HepG2 (cell line): Measurements from ENCODE around the gene CAPN9. TPM values are rescaled to one million over a fixed set of nuclear protein-coding genes. Genes with fewer than 3 reads are reported as not detected.

ENCODE experiments used
- BCLAF1 ChIP-seq: fragments of 450-650 bp; IDR thresholded peaks from 2 replicates; pipeline ENCODE4 v1.6.1; 2017; ENCODE audit warnings: mild to moderate bottlenecking
- IRF1 ChIP-seq: sonication (generic); formaldehyde crosslinking; IDR thresholded peaks from 2 replicates; pipeline ENCODE4 v1.4.0; 2020; ENCODE audit warnings: low read depth, mild to moderate bottlenecking, missing genetic modification reagents
- KDM6A ChIP-seq: IDR thresholded peaks from 2 replicates; pipeline ENCODE4 v1.6.1; 2016; ENCODE audit warnings: low read depth
- NCOR1 ChIP-seq: fragments of 200-600 bp; sonication (generic); IDR thresholded peaks from 2 replicates; pipeline ENCODE4 v1.7.0; 2017; ENCODE audit warnings: antibody characterized with exemption, low read length, borderline replicate concordance
- NR3C1 ChIP-seq: sonication (generic); formaldehyde crosslinking; IDR thresholded peaks from 2 replicates; pipeline ENCODE4 v1.4.0; 2020; ENCODE audit warnings: missing genetic modification reagents
- RNF2 ChIP-seq: fragments of 450-650 bp; conservative IDR thresholded peaks from 2 replicates; pipeline ENCODE4 v1.6.1; 2016; ENCODE audit warnings: low read depth
- RXRB ChIP-seq: IDR thresholded peaks from 2 replicates; pipeline ENCODE4 v1.6.1; 2016; ENCODE audit warnings: borderline replicate concordance, missing genetic modification reagents, missing compliant biosample characterization
- ZNF253 ChIP-seq: sonication (generic); formaldehyde crosslinking; IDR thresholded peaks from 2 replicates; pipeline ENCODE4 v1.8.0; 2022; ENCODE audit warnings: mild to moderate bottlenecking, missing genetic modification reagents, borderline replicate concordance
- ZNF354B ChIP-seq: sonication (generic); formaldehyde crosslinking; IDR thresholded peaks from 2 replicates; pipeline ENCODE4 v1.8.0; 2022; ENCODE audit warnings: mild to moderate bottlenecking, missing genetic modification reagents
- ZNF562 ChIP-seq: sonication (generic); formaldehyde crosslinking; IDR thresholded peaks from 2 replicates; pipeline ENCODE4 v1.8.0; 2022; ENCODE audit warnings: missing genetic modification reagents, borderline replicate concordance
- ZNF782 ChIP-seq: sonication (generic); formaldehyde crosslinking; IDR thresholded peaks from 2 replicates; pipeline ENCODE4 v1.4.0; 2020; ENCODE audit warnings: missing genetic modification reagents, mild to moderate bottlenecking, borderline replicate concordance
- polyA plus RNA-seq, 8 experiments: library from polyadenylated mRNA; depleted of rRNA in 3 of 8; stranded (reverse) in 7 of 8; unstranded in 1 of 8; fragments of >200 nt; fragmentation: Illumina TruSeq in 4 of 8; extraction: Trizol in 4 of 8; gene quantifications; 2 replicates each; pipeline versions ENCODE4 v1.2.1 to v1.2.3, GENCODE V29; 2011 to 2016; ENCODE audit warnings: low read depth in 4 of 8, missing spikeins in 1 of 8, mixed read lengths in 1 of 8; ENCODE audit not compliant: insufficient read depth in 1 of 8
- total RNA-seq, 5 experiments: library from RNA; depleted of rRNA; stranded (reverse); fragments of >200 nt; fragmentation: Illumina TruSeq; extraction: Trizol; gene quantifications; 2 replicates each; pipeline ENCODE4 v1.2.3, GENCODE V29; 2016; ENCODE audit warnings: low read depth in 1 of 5
- TF ChIP-seq, protein P1 (sequence below): sonication (generic); formaldehyde crosslinking; IDR thresholded peaks from 2 replicates; pipeline ENCODE4 v1.4.0; 2020; ENCODE audit warnings: low read depth, missing genetic modification reagents
- TF ChIP-seq, protein P2 (sequence below): sonication (generic); formaldehyde crosslinking; IDR thresholded peaks from 2 replicates; pipeline ENCODE4 v1.5.1; 2020; ENCODE audit warnings: missing genetic modification reagents, mild to moderate bottlenecking, borderline replicate concordance
- TF ChIP-seq, protein P3 (sequence below): IDR thresholded peaks from 2 replicates; pipeline ENCODE4 v1.6.1; 2016; ENCODE audit warnings: mild to moderate bottlenecking, missing biosample characterization, missing genetic modification reagents
- TF ChIP-seq, protein P4 (sequence below): IDR thresholded peaks from 2 replicates; pipeline ENCODE4 v1.6.1; 2012; ENCODE audit warnings: low read depth, low read length, improper control_type of control experiment

CAPN9 gene
- total and polyA plus RNA-seq, 2 of the 13 experiments (the other 11 are each of a cell fraction or from before 2014, with no cell fraction given) = 0.04 to 0.31 TPM

GRCh38 chr1:230701895-230702768, 45.1 kb upstream of the CAPN9 start (continued):
- TF ChIP-seq, protein P1, sequence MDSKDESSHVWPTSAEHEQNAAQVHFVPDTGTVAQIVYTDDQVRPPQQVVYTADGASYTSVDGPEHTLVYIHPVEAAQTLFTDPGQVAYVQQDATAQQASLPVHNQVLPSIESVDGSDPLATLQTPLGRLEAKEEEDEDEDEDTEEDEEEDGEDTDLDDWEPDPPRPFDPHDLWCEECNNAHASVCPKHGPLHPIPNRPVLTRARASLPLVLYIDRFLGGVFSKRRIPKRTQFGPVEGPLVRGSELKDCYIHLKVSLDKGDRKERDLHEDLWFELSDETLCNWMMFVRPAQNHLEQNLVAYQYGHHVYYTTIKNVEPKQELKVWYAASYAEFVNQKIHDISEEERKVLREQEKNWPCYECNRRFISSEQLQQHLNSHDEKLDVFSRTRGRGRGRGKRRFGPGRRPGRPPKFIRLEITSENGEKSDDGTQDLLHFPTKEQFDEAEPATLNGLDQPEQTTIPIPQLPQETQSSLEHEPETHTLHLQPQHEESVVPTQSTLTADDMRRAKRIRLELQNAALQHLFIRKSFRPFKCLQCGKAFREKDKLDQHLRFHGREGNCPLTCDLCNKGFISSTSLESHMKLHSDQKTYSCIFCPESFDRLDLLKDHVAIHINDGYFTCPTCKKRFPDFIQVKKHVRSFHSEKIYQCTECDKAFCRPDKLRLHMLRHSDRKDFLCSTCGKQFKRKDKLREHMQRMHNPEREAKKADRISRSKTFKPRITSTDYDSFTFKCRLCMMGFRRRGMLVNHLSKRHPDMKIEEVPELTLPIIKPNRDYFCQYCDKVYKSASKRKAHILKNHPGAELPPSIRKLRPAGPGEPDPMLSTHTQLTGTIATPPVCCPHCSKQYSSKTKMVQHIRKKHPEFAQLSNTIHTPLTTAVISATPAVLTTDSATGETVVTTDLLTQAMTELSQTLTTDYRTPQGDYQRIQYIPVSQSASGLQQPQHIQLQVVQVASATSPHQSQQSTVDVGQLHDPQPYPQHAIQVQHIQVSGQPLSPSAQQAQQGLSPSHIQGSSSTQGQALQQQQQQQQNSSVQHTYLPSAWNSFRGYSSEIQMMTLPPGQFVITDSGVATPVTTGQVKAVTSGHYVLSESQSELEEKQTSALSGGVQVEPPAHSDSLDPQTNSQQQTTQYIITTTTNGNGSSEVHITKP (CRISPR knock-in tag) = no peak
- TF ChIP-seq ZNF782 (CRISPR knock-in tag) = no peak
- no peak for TF ChIP-seq ZNF253
- TF ChIP-seq, protein P2, sequence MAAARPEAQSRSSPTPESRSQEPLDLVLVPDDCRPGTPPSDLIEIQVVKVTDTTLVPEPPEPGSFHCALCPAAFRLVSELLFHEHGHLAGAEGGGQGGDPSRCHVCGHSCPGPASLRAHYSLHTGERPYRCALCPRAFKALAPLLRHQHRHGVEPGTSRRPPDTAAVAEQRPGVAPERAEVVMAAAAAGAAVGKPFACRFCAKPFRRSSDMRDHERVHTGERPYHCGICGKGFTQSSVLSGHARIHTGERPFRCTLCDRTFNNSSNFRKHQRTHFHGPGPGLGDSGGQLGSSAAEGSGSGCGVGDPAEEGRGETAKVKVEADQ (CRISPR knock-in tag) = no peak
- no peak for TF ChIP-seq ZNF562 (CRISPR knock-in tag)
- TF ChIP-seq NR3C1 = no peak
- TF ChIP-seq BCLAF1 = no peak
- no peak for TF ChIP-seq KDM6A (CRISPR knock-in tag)
- no peak for TF ChIP-seq RNF2
- TF ChIP-seq RXRB (CRISPR knock-in tag) = peak; percentile 25; the same call in 1 of the 2 replicates
- TF ChIP-seq, protein P3, sequence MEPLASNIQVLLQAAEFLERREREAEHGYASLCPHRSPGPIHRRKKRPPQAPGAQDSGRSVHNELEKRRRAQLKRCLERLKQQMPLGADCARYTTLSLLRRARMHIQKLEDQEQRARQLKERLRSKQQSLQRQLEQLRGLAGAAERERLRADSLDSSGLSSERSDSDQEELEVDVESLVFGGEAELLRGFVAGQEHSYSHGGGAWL = no peak; the same call in 1 of the 2 replicates
- TF ChIP-seq IRF1 = no peak
- peak; percentile 74; the same call in 1 of the 2 replicates for TF ChIP-seq NCOR1
- TF ChIP-seq, protein P4, sequence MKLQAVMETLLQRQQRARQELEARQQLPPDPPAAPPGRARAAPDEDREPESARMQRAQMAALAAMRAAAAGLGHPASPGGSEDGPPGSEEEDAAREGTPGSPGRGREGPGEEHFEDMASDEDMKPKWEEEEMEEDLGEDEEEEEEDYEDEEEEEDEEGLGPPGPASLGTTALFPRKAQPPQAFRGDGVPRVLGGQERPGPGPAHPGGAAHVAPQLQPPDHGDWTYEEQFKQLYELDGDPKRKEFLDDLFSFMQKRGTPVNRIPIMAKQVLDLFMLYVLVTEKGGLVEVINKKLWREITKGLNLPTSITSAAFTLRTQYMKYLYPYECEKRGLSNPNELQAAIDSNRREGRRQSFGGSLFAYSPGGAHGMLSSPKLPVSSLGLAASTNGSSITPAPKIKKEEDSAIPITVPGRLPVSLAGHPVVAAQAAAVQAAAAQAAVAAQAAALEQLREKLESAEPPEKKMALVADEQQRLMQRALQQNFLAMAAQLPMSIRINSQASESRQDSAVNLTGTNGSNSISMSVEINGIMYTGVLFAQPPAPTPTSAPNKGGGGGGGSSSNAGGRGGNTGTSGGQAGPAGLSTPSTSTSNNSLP = peak; percentile 29; the same call in 1 of the 2 replicates
- no peak for TF ChIP-seq ZNF354B (CRISPR knock-in tag)
